ENCODE data around the gene CYB5R2.

CYB5R2 gene

GRCh38 chr11:7672960-7673723, at the start of gene CYB5R2:
CYB5R2 (minus strand) TSS chr11:7673500; CDS start chr11:7672825, 675 bp downstream.
- DNase-seq: no peak

- DNase-seq: no peak
These were observed 41.5 kb upstream of the CYB5R2 start for GRCh38 chr11:7714786-7715185.

GRCh38 chr11:7706377-7706776, 33.1 kb upstream of the CYB5R2 start, which contains the start of gene OVCH2:
OVCH2 (minus strand) TSS chr11:7706477; CDS start chr11:7706394, 83 bp downstream.
- DNase-seq: no peak

GRCh38 chr11:7703740-7704139, 30.4 kb upstream of the CYB5R2 start:
- DNase-seq: no peak

- no peak for DNase-seq
These were observed 23.1 kb upstream of the CYB5R2 start for GRCh38 chr11:7696424-7696823.

- no peak for DNase-seq
These were observed 20.9 kb upstream of the CYB5R2 start for GRCh38 chr11:7694235-7694634.

- DNase-seq: no peak
These were observed 19.1 kb upstream of the CYB5R2 start for GRCh38 chr11:7692426-7692825.

- no peak for DNase-seq
These were observed 18.6 kb upstream of the CYB5R2 start for GRCh38 chr11:7691759-7692350.

DNA sequence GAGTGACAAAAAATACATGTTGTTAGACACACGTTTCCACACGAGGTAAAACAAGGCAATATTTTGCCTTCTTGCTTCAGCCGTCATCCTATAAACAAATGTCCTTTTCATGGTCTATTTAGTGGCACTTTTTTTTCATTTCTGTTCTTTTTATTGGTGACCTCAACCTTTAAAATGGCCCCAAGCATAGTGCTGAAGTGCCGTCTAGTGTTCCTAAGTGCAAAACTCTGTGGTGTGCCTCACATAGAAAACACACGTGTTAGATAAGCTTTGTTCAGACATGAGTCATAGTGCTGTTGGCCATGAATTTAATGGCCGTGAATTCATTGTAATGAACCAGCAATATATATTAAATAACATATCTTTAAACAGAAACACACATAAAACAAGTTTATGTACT, 17.3 kb upstream of the CYB5R2 start:
- DNase-seq: no peak

DNA sequence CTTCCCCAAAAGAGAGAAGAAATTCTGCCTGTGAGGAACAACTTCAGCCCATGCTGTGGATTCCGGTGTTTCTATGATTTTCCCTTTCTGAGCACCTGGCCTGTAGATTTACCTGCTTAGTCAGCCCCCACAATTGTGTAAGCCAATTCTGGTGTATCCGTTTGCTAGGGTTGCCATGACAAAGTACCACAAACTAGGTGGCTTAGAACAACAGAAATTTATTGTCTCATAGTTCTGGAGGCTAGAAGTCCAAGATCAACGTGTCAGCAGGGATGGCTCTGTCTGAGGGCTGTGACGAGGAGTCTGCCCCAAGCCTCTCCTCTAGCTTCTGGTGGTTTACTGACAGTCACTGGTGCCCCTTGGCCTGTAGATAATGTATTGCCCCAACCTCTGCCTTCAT, 15.9 kb upstream of the CYB5R2 start:
- no peak for DNase-seq

- DNase-seq: peak; percentile 64
These were observed 15.0 kb upstream of the CYB5R2 start for GRCh38 chr11:7688238-7688826.

- no peak for DNase-seq
These were observed 14.1 kb upstream of the CYB5R2 start for GRCh38 chr11:7687386-7687785.

DNA sequence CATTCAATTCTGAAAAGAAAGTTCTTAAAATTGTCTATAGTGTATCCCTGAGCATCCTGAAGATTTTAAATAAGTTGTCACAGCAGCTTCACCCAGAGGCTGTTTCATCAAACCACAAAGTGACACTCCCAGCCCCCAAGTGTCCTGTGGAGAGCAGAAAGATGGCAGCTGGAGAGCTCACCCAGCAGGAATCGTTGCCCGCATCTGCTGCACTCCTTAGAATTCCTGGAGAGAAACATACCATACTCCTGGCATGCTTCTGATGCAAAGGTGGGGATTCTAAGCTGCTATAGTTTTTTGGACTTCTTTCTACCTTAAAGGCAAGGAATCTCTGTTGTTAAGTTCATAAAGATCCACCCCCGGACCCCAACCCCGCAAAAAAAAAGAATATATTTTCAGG, 13.5 kb upstream of the CYB5R2 start:
- DNase-seq: no peak

- no peak for DNase-seq
These were observed 10.3 kb upstream of the CYB5R2 start for GRCh38 chr11:7683571-7683970.

DNA sequence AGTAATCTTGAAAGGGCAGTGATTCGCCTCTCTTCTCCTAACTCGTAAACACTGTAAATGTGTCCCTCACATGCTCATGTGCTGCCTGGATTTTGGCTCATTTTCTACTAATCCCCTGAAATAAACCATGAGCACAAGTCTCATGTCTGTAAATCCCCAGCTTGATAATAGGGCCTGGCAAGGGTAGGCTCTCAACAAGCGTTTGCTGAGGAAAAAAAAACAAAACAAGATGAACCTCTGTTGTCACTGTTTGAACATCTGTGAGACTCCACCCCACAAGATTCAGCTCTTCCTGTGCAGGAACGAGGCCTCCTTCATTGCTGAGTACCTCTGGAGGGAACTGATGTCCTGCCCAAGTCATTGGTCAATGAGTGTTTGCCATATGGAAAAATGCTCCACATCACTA, 4.5 kb upstream of the CYB5R2 start:
- no peak for DNase-seq

GRCh38 chr11:7677071-7677470, 3.8 kb upstream of the CYB5R2 start:
- DNase-seq: no peak

DNA sequence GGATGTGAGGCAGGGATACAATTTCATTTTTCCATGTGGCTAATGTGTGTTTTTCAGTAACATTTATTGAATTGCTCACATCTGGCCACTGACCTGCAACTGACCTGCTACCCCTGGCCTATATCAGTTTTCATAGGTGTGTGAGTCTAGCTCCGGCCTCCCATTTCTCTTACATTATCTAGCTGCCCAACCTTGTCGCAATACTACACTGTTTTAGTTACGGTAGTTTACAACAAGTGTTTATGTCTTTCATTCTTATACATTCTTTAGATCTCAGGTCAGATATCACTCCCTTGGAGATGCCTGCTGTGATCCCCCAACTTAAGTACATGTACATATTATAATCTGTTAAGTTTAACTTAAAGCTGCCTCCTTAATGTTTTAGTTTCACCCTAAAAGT, 2.3 kb upstream of the CYB5R2 start:
- DNase-seq: no peak

GRCh38 chr11:7673724-7674434, 579 bp upstream of the CYB5R2 start:
- DNase-seq: peak; percentile 86

GRCh38 chr11:7672276-7672959, 882 bp downstream of the CYB5R2 start:
- no peak for DNase-seq

DNA sequence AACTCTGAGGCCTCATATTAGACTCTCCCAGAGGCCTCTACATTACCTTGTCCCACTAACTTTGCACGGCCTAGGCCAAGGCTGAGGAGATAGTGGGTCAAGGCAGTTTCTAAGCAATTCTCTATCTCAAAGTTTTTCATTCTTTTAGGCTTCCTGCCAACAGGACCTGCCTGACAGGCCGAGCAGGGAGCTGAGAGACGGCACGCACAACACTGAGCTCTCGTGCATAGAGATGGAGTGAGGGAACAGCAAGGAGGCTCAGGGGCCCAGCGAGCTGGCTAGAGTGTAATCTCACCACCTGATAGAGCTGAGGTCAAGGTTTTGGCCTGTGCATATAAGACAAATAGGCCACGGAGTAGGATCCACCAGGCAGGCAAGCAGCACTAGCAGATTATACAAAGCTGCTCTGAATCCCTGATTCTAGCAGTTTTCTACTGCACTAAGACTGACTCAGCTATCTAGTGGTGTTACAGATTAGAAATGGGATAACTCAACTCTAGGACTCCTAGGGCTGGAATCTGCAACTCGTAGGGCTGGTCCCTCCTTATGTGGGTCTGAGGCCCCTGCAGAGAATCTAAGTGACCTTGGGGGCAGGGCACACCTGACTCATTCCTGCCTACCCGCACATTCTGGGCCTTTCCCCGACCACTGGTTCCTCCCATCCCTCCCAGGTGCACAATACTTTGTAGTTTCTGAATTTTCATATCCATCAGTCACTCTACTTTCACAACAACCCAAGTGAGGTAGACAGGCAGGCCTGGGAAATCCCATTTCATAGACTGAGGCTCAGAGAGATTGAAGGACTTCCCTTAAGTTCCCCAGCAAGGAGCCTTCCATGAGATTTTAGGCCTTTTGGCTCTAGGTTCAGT, 1.7 kb downstream of the CYB5R2 start:
- no peak for DNase-seq

GRCh38 chr11:7670641-7671040, 2.7 kb downstream of the CYB5R2 start:
- DNase-seq: no peak

DNA sequence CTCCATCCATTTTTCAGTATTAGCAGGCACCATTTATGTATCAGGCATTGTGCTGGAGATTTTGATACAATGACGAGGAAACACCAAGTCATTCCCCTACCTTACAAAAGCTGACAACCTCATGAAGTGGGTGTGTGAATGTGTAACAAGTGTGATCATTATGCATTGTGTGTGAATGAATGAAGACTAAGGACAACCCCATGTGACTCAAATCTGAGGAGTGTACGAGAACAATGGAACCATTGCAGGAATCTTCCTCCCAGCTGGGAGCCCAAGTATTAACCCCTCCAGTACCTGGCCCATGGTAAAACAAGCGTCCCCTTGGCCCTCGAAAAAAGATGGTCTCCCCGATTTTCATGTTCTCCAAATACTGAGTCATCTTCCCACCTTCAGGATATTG, 4.4 kb downstream of the CYB5R2 start:
- DNase-seq: no peak
